ENCODE data around the gene ENDOU. TPM values are rescaled to one million over a fixed set of nuclear protein-coding genes. Genes with fewer than 3 reads are reported as not detected.

ENDOU gene
- total RNA-seq, 1 donor from 2014 or later: 0.32 TPM

DNA sequence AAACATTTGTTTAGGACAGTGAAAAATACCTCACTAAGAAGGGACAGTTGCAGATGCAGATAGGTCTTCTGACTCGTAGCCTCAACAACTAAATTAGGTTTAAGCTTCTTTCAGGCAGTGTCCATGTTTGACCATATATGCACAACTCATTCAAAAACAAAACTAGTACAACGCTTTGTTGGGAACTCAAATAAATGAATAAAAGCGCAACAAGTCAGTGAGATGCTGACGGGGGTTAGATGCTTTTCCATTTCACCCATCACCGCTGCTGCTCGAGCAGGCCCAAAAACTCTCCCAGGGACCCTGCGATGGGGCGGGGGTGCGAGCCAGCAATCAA, 20.1 kb downstream of the ENDOU start:
- TF ChIP-seq, protein P1, sequence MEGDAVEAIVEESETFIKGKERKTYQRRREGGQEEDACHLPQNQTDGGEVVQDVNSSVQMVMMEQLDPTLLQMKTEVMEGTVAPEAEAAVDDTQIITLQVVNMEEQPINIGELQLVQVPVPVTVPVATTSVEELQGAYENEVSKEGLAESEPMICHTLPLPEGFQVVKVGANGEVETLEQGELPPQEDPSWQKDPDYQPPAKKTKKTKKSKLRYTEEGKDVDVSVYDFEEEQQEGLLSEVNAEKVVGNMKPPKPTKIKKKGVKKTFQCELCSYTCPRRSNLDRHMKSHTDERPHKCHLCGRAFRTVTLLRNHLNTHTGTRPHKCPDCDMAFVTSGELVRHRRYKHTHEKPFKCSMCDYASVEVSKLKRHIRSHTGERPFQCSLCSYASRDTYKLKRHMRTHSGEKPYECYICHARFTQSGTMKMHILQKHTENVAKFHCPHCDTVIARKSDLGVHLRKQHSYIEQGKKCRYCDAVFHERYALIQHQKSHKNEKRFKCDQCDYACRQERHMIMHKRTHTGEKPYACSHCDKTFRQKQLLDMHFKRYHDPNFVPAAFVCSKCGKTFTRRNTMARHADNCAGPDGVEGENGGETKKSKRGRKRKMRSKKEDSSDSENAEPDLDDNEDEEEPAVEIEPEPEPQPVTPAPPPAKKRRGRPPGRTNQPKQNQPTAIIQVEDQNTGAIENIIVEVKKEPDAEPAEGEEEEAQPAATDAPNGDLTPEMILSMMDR (IDR thresholded peaks at IDR 0.05): no peak
- H3K4me1 ChIP-seq: peaks cover 30% of the 10 kb centered on the region
- ATAC-seq (no peak), DNase-seq (no peak)
- H3K27me3 ChIP-seq: no peaks in the 10 kb centered on the region
- peak overlapping the region; percentile 89 for H3K27ac ChIP-seq
- no peaks in the 10 kb centered on the region for H3K9me3 ChIP-seq
- H3K36me3 ChIP-seq: peaks cover 13% of the 10 kb centered on the region
- intact Hi-C loops (cut with DNase I): no loop called here
- peak overlapping the region; percentile 90 for H3K4me3 ChIP-seq

DNA sequence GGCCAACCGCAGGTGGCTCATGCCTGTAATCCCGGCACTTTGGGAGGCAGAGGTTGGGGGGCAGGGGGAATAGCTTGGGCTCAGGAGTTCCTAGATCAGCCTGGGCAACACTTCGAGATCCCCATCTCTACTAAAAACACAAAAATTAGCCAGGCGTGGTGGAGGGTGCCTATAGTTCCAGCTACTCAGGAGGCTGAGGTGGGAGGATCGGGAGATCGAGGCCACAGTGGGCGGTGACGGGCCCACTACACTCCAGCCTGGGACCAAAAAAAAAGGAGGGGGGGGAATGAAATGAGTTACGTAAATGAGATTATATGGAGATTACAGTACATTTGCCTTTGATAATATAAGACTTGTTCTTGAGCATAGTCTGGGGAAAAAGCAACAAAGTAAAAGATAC, 20.6 kb downstream of the ENDOU start:
- H3K4me3 ChIP-seq: peak overlapping the region; percentile 90
- no peaks in the 10 kb centered on the region for H3K9me3 ChIP-seq
- H3K4me1 ChIP-seq: peaks cover 28% of the 10 kb centered on the region
- TF ChIP-seq, protein P1 (IDR thresholded peaks at IDR 0.05): no peak
- ATAC-seq (no peak), DNase-seq (no peak)
- H3K27me3 ChIP-seq: no peaks in the 10 kb centered on the region
- H3K27ac ChIP-seq: no peak overlapping the region
- intact Hi-C loops (cut with DNase I): no loop called here
- peaks cover 17% of the 10 kb centered on the region for H3K36me3 ChIP-seq

DNA sequence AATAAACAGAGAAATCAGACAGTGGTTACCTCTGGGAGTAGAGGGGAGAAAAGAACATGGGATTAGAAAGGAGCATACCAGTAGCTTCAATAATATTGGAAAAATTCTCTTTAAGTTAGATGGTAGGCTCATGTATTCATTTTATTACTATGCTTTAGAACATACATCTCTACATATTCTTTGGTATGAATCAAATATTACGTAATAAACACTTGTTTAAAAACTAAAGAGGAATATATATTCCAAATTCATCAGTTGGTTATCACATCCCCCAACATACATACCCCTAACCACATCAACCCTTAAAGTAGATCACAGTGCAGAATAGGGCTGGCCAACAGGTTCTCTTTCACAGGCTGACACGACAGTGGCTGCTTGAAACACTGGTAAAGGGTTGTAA, 25.0 kb downstream of the ENDOU start:
- peaks cover 45% of the 10 kb centered on the region for H3K36me3 ChIP-seq
- DNase-seq: no peak
- intact Hi-C loops (cut with DNase I): no loop called here
- no peaks in the 10 kb centered on the region for H3K9me3 ChIP-seq
- H3K27ac ChIP-seq: no peak overlapping the region
- no peak for ATAC-seq
- H3K4me3 ChIP-seq: no peak overlapping the region
- no peaks in the 10 kb centered on the region for H3K27me3 ChIP-seq
- TF ChIP-seq, protein P1 (IDR thresholded peaks at IDR 0.05): no peak
- peaks cover 10% of the 10 kb centered on the region for H3K4me1 ChIP-seq

DNA sequence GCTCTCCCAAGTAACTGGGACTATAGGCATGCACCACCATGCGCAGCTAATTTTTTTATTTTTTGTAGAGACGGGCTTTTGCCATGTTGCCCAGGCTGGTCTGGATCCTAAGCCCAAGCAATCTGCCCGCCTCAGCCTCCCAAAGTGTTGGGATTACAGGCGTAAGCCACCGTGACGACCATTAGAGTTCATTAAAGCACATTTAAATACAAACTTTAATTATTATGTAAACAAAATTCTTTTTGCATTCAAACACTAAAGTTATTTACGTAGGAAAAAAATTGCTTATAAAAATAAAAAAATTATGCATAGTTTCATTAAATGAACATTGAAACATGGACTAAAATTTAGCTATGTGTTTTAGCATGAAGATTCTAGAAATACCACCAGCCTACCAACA, 26.7 kb downstream of the ENDOU start:
- Histone ChIP-seq H3K4me1 (no peaks in the 10 kb centered on the region), H3K4me3 (no peak overlapping the region), H3K27ac (no peak overlapping the region), H3K36me3 (peaks cover 45% of the 10 kb centered on the region), H3K27me3 (no peaks in the 10 kb centered on the region), H3K9me3 (no peaks in the 10 kb centered on the region)
- intact Hi-C loops (cut with DNase I): no loop called here
- no peak for DNase-seq
- TF ChIP-seq, protein P1 (IDR thresholded peaks at IDR 0.05): no peak
- no peak for ATAC-seq

DNA sequence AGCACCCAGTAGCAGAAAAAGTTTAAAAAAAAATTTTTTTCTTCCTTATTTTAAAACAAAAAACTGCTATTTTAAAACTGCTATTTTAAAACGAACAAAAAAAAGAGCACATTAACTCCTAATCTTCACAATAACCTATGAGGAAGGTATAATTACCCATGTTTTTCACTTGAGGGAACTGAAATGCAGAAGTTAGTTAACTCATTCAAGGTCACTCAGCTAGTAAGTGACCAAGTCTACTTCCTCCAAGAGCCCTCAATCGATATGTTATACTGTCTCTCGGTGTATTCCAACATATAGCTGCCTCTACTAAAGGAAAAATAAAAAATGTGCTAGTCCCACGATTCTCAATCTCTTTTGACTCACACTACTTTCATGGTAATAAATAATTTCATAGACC, 27.2 kb downstream of the ENDOU start:
- Histone ChIP-seq H3K36me3 (peaks cover 50% of the 10 kb centered on the region), H3K27me3 (no peaks in the 10 kb centered on the region), H3K9me3 (no peaks in the 10 kb centered on the region), H3K4me3 (no peak overlapping the region), H3K27ac (no peak overlapping the region), H3K4me1 (no peaks in the 10 kb centered on the region)
- TF ChIP-seq, protein P1 (IDR thresholded peaks at IDR 0.05): no peak
- intact Hi-C loops (cut with DNase I): no loop called here
- DNase-seq (no peak), ATAC-seq (peak; percentile 52)

DNA sequence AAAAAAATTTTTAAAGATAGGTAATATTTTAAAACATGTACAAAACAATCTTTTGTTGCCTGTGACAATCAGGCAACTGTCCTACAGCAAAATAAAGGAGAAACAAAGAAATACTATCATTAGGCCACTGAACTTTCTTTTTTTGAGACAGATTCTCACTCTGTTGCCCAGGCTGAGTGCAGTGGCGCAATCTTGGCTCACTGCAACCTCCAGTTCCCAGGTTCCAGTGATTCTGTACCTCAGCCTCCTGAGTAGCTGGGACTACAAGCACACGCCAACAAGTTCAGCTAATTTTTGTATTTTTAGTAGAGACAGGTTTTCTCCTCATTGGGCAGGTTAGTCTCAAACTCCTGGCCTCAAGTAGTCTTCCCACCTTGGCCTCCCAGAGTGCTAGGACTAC, 36.1 kb downstream of the ENDOU start:
- intact Hi-C loops (cut with DNase I): no loop called here
- no peak for ATAC-seq

More for the DNA sequence above, 36.1 kb downstream of the ENDOU start:
- TF ChIP-seq, protein P1 (IDR thresholded peaks at IDR 0.05): no peak
- Histone ChIP-seq H3K4me3 (no peak overlapping the region), H3K27ac (no peak overlapping the region), H3K4me1 (no peaks in the 10 kb centered on the region), H3K36me3 (peaks cover 51% of the 10 kb centered on the region), H3K27me3 (no peaks in the 10 kb centered on the region), H3K9me3 (no peaks in the 10 kb centered on the region)
- no peak for DNase-seq

All from upper lobe of right lung (tissue), 1 donor.